Measurements from ENCODE around the gene CD4.
"Not testable (repeated sequence)": the region's sequence is repeated elsewhere in the genome, so short reads cannot be mapped to it uniquely, and the experiment has no call there.

The CD4 gene

GRCh38 chr12:6788972-6789924 is at the start of gene CD4:
CD4 (plus strand) TSS chr12:6789528; CDS start chr12:6800139, 10,611 bp downstream.
- DNase-seq = no peak

DNA sequence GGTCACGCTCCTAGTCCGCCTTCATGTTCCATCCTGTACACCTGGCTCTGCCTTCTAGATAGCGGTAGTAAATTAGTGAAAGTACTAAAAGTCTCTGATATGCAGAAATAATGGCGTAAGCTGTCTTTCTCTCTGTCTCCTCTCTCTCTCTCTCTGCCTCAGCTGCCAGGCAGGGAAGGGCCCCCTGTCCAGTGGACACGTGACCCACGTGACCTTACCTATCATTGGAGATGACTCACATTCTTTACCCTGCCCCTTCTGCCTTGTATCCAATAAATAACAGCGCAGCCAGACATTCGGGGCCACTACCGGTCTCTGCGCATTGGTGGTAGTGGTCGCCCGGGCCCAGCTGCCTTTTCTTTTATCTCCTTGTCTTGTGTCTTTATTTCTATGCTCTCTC is 47.2 kb upstream of the CD4 start:
- DNase-seq = not testable (repeated sequence)

GRCh38 chr12:6742834-6743233 is 46.5 kb upstream of the CD4 start:
- DNase-seq = no peak

GRCh38 chr12:6743300-6743699 is 46.0 kb upstream of the CD4 start:
- DNase-seq = not testable (repeated sequence)

- no peak for DNase-seq
Observed at GRCh38 chr12:6745741-6746525, 43.4 kb upstream of the CD4 start.

GRCh38 chr12:6747216-6747615 is 42.1 kb upstream of the CD4 start:
- no peak for DNase-seq

DNA sequence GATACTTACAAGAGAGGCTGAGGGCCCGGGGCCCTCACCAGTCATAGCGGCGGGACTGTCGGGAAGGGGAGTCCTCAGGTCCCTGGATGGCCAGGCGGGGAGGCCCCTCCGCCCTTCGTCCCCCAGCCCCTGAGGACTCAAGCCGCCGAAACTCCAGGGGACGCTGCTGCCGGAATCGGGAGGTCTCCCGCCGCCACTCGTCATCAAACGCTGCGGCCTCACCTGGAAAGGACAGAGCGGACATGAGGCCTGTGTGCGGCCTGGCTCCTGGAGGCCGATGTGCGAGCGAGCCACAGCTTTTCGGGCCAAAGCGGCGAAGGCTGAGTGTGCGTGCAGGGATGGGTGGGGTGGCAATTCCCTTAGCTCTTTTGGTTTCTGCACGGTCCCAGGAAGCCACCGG is 40.6 kb upstream of the CD4 start:
- DNase-seq = no peak

GRCh38 chr12:6750506-6750905 is 38.8 kb upstream of the CD4 start:
- DNase-seq = no peak

GRCh38 chr12:6751767-6752166 is 37.6 kb upstream of the CD4 start:
- DNase-seq = peak; percentile 67

- peak; percentile 87 for DNase-seq
Observed at GRCh38 chr12:6752167-6752920, 37.0 kb upstream of the CD4 start.

DNA sequence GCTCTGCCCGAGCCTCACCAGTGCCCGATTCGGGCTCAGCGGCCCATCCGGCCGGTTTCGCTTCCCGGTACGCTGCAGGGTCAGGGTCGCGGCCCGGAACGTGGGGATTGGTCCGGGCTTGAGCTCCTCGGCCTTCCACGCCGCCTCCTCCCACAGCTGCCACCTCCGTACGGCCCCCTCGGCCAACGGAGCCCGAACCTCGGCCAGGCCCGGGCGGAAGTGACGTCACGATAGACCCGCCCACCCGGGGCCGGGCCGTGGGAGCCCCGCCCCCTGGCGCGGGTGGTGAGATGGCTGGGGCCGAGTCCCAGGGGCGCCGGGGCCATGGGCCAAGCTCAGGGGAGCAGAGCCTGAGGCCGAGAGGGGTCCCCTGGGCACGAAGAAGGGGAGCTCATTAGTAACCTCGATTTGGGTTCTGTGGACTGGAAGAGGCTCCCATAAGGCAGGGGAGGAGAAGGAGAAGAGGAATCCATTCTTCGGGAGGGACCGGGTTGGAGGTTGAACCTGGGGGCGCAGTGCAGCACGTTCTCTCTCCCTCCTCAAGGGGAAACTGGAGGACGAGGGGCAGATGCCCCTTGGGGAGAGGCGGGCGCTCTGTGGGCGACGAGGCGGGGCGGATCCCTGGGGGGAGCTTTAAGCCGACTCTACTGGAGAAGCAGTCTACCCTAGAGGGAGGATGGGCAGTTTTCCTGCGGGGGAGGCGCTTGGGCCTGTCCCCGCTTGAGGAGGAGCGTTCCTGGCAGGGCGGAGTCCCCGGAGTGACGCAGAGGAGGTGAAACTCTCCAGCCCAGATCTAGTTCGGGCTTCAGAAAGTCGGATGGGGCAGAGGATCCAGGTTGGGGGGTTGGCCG is 36.2 kb upstream of the CD4 start, which contains the start of gene MLF2:
Gene MLF2 (minus strand): TSS at position 221 of the 851 bp plus-strand sequence. CDS start 807 bp downstream, outside the sequence.
- DNase-seq = peak; percentile 100

DNA sequence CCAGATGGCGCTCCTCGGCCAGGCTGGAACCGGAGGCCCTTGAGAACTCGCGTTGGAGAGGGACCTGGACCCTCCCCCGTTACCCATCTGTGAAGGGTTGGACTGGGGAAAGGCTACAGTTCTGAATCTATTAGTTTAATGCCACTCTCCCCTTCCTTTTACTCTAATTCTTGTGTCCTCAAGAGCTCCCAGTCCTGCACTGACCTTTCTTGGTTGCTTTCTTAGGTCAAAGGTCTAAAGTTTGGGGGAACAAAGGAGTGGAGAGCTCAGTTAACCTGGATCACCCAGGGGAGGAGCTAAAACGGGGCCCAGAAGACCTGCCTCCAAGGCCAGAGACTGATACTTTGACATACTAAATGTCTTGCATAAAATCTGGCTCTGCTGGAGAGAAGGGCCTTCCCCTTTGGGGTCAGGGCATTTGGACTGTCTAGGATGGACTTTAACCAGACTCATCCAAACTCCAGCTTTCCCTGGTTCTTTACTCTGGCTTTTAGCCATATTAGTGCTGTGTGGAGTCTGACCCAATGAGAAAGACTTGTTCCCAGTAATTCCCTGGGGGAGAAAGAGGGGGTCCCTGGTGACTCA is 35.5 kb upstream of the CD4 start:
- DNase-seq = peak; percentile 92

DNA sequence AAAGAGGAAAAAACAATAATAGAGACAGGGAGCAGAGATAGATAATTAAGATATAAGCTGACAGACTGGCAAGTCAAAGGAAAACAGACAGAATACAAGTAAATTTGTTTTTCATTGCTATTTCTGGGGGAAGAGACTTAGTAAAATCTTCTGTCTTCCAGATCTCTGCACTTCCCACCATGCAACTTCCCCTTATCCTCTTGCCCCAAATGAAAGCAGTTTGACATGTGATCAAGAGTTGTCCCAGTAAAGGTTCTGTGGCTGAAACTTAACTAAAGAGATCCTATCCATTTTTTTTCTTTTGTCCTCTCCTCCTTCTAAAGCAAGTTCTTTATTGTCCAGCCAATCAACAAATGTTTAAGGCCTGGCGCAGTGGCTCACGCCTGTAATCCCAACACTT is 34.9 kb upstream of the CD4 start:
- no peak for DNase-seq

DNA sequence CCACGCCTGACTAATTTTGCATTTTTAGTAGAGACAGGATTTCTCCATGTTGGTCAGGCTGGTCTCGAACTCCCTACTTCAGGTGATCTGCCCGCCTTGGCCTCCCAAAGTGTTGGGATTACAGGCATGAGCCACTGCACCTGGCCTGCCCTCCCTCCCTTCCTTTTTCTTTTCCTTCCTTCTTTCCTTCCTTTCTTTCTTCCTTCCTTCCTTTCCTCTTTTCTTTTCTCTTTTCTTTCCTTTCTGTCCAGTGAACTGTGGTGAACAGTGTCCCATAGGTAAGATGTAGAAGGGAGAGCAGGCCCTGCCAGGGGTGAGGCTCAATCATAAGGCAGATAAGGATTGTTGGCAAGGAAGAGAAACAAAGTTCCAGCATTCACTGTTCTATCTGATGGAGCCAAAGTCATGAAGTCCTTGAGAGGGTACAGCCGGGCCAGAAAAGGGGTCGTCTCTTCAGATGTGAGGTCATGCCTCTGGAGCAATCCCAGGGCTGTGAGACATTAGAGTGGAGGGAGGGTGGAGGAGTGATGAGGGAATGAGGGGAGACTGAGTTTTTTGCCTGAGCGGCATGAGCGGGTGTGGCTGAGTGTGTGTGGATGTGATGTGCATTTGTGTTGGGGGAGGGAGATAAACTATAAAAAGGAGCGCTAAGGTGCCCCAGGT is 32.2 kb upstream of the CD4 start:
- DNase-seq = no peak

- no peak for DNase-seq
Observed at GRCh38 chr12:6758506-6759095, 30.7 kb upstream of the CD4 start.

- DNase-seq = no peak
Observed at GRCh38 chr12:6759741-6760140, 29.6 kb upstream of the CD4 start.

DNA sequence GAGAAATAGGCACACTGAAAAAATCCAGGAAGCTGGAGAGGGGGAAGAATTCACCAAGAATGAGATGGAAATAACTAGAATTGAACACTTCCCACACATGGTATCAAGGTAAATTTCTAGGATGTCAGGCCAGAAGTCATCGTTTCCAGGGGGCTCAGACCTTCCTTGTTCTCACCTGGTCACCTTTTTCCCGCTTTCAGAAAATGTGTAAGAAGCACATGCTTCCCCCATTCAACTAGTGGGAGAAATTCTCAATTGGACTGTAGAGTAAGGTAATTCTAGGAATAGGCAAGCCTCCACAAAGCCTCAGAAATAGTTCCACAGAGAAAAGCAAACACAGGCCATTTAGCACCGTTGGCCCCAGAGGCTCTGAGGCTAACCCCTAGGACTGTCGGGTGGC is 25.9 kb upstream of the CD4 start:
- peak; percentile 82 for DNase-seq

GRCh38 chr12:6764011-6764828 is 25.1 kb upstream of the CD4 start:
- peak; percentile 100 for DNase-seq

DNA sequence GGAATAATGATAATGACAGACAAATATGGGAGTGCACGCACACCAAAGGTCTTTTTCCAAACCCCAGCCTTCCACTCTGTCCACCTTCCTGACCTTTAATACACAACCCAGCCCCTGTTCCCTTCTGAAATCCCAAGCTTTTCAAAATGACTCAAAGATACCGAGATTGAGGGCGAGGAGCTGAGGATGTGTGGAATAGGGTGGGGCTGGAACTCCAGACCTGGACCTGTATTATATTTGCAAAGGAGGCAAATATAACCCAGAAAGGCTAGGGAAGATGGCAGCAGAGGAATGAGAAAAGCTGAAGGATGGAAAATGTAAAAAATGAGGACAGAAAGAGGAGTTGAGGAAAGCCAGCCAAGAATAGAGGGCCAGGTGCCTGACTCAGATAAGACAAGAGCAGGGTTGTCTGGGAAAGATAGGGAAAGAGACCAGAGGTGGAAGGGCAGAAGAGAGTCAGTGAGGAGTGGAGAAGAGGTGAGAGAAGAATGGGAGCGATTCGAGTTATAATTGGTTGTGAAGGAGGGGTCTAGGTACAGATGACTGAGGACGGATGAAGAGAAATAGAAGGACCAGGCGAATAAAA is 24.2 kb upstream of the CD4 start:
- peak; percentile 98 for DNase-seq
